HG03064 (cell line): ENCODE measurements around the gene COPA.

Source experiments
- ATAC-seq: cut with Tn5 transposase; IDR thresholded peaks from one replicate; pipeline ENCODE4 v1.9.1; 2021; ENCODE audit warnings: low read depth; ENCODE audit not compliant: unreplicated experiment

The COPA gene

DNA sequence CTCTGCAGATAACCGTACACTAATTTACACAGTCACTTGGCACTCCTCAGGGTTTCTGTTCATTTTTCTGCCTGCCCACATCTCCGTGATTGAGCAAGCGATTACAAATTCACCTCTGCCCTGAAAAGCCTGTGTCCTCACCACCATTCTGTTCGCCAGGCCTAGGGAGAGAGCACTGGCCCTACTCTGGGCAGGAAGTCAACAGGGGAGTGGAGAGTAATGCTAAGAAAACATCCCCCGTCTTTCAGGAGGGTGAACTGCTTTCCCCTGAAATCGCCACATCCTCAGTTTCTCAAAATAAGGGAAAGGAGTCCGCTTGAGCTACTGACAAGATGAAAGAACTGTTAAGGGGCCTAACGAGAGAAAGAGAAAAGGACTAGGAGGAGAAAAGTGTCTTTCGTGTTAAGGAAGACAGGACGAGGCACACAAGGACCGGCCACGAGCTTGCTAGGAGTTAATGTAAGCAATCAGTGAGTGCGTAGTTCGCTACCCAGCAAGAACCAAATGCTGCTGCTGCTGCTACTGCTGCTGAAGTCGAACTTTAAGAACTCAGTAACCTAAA is 58.7 kb downstream of the COPA start:
- no peak for ATAC-seq

DNA sequence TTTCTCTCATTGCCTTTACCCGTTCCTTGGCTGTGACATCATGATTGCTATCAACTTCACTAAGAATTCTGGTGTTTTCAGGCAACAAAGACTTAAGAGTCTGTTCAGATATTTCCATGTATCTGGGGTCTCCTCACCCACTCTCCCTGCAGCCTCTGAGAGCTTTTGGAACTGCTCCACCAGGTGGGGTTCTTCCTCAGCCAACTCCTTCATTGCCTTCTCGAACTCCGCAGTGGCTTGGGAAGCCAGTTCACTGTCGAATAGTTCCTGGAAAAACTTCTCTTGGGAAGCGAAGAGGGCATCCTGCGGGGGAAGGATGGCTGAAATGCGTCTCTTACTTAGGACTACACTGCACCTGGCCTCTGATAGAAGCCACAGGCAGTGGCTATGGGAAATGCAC is 60.2 kb downstream of the COPA start:
- no peak for ATAC-seq

DNA sequence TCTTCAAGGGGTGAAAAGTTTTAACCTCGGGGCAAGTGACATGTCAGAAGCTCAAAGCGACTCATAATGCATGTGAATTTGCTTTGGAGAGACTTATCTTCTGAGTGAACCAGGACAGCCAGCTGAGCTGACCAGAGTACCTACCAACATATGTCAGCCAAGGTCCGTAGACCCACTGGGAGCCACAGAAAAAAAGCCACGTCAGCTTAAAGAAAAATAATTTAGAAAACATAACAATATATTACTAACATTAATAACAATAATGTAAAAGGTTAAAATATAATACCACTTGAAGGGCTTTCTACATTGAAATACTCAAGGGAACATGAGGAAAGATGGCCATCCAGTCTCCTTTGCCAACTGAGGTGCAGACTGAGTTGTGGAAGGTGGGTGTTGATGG is 65.1 kb downstream of the COPA start:
- no peak for ATAC-seq

DNA sequence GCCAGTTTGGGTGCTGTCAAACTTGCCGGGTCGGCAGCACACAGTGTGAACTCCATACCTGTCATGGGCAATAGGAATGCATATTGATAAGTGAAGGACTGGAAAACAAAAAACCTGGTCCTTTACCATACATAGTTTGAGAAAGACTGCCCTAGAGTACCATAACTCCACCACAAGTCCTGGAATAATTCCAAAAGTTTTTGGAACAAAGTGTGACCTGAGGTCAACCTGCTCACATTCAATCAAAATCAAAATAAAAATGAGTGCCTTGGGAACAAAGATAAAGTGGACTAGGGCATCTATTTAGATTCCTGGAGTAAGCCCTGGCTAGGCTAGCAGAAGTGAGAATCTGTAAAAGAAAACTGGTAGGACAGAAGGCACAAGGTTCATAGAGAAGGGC is 65.7 kb downstream of the COPA start:
- no peak for ATAC-seq

DNA sequence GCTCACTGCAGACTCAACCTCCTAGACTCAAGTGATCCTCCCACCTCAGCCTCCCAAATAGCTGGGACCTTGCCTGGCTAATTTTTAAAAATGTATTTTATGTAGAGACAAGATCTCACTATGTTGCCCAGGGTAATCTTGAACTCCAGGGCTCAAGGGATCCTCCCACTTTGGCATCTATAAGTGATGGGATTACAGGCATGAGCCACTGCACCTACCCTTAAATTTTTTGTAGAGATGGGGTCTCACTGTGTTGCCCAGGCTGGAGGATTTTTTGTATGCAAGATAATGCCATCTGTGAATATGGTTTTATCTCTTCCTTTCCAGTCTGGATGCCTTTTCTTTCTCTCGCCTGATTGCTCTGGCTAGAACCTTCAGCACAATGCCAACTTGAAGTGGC is 72.0 kb downstream of the COPA start:
- ATAC-seq, result no peak

DNA sequence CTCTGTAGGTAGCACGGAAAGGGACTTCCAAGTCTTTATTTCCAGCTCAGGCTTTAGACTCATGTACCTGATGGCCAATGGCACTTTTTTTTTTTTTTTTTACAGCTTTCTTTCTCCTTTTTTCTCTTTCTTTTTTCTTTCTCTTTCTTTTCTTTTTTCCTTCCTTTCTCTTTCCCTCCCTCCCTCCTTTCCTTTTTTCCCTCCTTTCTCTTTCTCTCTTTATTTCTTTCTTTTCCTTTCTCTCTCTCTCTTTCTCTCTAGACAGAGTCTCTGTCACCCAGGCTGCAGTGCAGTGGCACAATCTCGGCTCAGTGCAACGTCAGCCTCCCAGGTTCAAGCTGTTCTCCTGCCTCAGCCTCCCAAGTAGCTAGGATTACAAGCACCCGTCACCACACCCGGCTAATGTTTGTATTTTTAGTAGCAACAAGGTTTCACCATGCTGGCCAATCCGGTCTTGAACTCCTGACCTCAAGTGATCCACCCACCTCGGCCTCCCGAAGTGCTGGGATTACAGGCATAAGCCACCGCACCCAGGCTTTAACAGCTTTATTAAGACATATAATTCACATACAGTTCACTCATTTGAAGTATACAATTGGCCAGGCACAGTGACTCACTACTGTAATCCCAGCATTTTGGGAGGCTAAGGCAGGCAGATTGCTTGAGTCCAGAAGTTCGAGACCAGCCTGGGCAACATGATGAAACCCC is 75.6 kb downstream of the COPA start:
- ATAC-seq, result no peak

DNA sequence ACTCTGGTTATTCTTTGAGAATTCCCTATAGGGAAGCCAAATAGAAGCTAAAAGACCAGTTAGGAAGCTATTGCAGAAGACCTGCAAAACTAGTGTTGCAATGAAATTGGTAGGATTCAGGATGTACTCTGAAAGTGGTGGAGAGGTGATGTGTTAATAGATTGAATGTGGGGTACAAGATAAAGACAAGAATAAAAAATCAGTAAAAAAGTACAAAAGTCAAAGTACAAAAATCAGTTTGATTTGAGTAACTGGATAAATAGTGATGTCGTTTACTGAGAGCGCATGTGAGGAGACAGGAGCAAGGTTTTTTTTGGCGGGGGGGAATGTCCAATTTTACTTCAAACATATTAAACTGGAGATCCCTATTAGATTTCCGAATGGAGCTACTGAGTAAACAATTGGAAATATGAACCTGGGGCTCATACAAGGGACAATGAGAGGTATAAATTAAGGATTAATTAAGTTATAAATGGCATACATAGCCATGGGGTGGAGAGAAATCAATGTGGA is 78.2 kb downstream of the COPA start:
- no peak for ATAC-seq

DNA sequence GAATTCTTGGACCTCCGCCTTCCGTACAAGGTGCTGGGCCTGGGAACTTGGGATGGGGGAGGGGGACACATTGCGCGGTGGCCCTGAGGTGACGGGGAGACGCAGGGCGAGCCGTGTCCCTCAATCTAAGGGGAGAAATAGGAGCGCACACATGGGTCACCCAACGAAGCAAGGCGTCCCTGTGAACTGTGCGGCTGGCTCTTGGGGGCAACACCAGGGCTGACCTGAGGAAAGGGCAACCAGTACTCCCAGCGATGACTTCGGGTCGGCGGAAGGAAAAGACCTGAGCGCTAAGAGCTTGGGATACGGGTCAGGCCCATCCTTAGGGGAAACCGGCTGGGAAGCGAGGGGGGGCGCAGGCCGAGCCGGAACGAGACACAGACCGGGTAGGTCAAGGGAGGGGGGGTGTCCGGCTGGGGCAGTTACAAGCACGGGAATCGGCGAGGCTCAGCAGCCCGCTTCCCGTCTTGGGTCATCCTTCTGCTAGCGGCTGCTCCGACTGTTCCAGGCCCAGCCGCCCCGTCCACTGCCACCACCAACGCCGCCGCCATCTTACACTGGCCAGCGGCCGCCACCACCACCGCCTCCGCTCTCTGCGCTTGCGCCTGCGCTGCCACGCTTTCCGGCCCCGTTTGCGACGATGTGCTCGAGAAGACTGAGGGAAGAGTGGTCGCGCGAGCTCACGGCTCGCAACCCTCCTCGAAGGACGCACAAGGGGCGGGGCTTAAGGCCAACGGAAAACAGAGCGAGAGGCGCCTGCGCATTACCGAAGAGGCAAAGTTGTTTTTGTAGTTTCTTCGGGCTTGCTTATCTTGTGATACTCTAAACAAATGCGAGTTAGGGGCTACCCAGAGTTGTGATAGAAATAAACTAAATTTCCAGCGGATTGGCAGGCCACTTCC is 80.9 kb downstream of the COPA start, which contains the start of gene DCAF8:
TSS of gene DCAF8 (minus strand) at position 657 of the 902 bp plus-strand sequence. CDS start 18,541 bp downstream, outside the sequence.
- peak; percentile 69 for ATAC-seq

DNA sequence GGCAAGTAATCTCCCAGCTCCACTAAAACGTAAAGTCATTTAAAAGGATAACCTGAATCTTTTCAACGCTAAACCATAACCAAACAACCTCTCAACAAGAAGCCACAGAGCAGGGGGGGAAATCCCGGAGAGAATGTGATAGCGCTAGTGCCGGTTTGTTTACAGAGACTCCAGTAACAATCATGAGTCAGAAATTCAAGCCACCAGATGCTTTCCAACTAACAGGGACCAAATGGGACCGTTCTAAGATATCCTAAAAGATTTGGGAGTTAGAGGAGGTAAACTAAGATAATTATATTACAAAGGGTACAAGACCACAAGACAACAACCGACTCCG is 81.5 kb downstream of the COPA start:
- peak; percentile 22 for ATAC-seq

DNA sequence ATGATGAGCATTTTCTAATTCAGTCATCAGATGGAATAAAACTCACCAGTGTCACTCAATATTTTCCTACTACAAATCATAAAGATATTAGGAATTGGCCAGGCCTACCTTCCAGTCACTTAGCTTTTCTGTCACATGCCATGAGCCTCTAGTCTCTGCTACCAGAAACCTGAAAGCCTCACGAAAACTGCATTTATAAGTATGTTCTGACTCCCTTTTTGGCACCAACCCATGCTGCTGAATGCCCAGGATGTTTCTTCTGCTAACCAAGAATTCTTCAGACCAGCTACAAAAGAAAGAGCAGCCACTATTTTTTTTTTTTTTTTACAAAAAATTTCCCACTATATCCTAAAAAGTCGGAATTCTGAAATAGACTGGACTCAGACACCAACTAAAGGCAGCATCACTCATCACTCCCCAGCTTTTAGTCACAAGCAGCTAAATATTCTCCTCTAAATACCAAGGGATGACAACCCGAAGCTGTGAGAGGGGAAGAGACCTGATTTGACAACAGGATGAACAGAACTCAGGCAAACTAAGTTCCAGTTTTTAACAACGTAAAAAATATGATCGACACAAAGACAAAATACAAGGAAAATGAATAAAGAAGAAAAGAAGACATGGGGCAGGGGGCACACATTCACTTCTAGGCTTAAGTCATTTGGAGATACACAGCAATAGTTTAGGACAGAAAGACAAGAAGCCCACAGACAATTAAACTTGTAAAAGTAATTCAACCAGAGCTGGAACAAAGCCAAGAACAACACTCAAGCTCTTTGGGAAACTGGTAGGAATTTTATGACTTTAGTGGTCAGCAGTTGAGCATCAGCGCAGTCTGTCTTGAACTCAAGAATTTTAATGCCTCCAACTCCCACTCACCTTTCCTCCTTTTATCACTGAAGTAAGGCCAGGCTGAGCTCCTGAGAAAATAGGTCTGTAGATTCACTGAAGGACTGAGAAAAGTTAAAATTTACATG is 82.4 kb downstream of the COPA start:
- ATAC-seq, result no peak

DNA sequence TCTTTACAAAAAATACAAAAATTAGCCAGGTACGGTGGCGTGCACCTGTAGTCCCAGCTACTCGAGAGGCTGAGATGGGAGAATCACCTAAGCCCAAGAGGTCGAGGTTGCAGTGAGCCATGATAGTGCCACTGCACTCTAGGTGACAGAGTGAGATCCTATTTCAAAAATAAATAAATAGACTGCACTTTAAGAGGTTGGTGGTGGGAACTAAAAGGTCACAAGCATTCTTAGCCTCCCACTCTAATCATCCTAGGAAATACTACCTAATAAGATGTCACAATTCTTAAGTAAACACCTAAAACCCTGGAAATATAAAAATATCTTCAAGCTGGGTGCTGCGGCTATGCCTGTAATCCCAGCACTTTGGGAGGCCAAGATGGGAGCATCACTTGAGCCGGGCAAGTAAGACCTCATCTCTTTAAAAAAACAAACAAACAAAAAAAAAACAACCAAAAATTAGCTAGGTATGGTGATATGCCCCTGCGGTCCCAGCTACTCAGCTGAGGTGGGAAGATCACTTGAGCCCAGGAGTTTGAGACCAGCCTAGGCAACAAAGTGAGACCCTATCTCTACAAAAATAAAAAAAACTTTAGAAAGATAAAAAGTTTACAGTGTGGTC is 84.8 kb downstream of the COPA start:
- ATAC-seq, result no peak

DNA sequence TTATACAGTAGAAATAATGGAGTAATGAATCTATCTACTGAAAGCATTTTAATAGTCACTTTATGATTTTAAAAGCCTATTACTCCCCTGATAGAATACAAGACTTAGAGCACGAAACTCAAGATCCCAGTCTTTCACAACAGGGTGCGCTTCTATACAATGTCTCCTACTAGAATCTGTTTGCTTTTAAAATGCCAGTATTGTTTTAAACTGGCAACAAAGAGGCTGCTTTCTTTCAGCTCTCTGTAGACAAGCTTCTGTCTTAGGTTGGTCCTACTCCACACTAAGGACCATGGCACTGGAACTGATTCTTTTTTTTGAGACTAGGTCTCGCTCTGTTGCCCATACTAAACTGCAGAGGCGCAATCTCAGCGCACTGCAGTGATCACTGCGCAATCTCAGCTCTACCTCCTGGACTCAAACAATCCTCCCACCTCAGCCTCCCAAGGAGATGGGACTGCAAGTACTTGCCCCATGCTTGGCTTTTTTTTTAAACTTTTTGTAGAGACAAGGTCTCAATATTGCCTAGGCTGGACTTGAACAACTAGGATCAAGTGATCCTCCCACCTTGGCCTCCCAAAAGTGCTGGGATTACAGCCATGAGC is 85.5 kb downstream of the COPA start:
- ATAC-seq, result no peak

DNA sequence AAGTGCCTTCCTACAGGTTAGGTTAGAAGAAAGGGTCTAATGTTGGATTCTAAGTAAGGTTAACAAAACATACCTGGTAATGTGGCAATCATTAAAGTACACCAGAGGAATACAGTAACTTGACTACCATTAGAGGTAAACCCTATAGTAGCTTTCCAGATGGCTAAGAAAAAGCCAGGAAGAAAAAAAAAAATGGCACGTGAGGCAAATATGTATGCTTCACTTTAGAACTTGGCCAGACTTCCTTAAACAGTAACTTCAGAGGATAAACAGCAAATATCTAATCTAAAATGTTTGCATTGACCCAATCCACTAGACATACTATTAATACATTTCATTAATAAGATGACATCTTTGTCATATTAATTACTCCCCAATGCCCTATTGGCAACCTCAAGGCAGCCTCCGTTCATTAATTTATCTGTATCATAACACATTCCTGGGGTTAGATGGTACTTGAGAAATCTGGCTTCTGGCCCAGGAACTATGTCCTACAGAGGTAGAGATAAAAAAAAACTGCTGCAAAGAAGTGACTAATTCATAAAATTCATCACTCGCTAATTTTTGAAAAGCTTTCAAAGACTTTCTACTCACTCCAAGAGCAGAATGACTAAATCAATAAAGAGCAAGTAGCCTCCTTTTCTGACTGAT is 86.5 kb downstream of the COPA start:
- no peak for ATAC-seq

DNA sequence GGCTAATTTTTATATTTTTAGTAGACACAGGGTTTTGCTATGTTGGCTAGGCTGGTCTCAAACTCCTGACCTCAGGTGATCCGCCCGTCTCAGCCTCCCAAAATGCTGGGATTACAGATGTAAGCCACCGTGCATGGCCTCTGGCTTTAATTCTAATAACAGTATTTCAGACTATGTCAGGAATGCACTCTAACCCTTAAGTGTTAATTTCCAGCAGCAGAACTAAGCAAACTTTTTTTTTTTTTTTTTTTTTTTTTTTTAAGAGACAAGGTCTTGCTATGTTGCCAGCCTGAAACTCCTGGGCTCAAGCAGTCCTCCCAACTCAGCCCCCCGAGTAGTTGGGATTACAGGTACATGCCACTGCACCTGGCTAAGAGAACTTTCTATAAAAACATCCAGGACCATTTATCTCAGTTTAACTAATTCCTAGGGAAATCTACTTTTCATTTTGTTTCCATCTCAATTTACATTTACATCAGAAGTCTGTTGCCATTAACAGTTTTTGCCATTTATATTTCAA is 87.2 kb downstream of the COPA start:
- ATAC-seq, result no peak

DNA sequence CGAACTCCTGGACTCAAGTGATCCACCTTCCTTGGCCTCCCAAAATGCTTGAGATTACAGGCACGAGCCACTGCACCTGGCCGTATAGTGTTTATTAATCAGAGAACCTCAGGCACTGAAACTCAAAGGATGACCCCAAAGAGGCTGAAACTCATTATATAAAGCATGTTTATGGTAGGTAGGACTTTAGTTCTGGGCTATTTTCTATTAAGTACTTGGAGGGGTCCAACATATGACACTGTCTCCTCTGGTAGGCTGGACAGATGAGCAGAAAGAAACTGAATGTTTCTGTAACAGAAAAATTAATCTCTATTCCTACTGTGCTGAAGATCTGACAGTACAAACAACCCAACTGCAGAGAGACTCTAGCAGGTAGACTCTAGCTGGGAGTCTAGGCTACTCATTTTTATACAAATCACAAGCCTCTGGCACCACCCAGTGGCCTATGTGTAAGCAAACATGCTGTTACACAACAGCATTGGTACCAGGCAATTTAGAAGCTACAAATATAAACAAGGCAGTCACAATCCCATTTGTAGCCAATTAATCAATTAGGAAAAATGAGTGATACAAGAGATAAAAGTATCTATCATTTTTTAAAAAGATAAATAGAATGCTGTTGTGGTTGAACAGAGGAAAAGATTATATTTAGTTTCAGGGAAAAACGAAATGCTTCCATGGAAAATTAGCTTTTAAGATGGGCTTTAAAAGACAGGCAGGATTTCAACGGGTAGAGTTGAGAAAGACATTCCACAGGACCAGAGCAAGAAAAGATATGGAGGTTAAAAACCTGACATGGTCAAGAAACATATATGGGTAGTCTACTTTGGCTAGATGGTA is 91.1 kb downstream of the COPA start:
- no peak for ATAC-seq

DNA sequence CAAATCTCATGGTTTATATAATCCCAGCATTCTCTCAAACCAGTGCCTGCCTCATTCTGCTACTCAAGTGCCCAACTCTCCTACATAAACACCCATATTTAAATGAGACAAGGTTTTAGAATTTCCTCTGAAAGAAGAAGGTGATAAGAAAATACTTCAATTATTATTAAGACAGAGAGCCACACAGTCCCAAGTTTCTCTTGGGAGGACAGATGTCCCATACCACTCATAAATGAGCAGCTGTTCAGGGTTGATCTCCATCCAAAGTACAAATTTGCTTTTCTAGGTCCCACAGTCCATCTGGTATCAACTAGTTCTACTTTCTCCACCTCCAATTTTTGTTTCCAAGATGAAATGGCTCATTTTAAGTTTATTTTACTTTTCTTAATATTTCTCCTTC is 92.0 kb downstream of the COPA start:
- ATAC-seq, result no peak

DNA sequence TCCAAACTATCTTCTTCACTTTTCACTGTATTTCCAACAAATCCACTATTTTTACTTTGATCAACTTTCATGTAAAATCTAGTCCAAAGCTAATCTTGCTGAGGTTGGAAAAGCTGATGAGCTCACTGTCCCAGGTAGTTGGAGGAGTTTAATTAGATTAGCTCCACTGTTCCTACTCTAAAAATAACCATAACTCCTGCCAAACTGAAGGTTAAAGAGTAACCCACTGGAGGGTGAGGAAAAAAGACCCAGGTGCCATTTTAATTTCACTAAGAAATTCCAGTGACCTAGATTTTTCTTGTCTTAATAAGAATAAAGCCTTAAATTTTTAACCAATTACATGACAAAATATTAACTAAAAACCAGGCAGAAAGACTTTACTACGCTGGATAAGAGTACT is 96.0 kb downstream of the COPA start:
- ATAC-seq, result no peak

DNA sequence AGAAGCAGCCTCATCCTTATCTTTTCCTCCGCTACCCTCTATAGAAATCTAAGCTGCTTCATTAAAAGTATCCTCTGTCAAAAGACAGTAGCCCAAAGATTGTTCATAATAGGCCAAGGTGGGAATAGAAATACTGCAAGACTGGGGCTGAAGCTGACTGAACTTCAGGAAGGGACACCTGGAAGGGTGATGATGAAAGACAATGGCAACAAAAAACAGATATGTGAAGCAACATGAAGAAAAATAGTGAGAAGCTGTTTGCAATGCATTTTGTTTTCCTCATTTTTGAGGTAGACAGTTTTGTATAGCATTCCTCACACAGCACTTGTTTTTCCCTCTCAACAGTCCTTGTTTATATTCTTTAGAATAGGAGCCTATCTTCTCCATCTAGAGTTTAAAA is 97.6 kb downstream of the COPA start:
- no peak for ATAC-seq
